GM18526 (cell line): ENCODE measurements around the gene CYP3A5.

Source experiments
- POLR2A ChIP-seq: IDR thresholded peaks from 3 replicates; pipeline ENCODE4 v1.6.1; 2011; ENCODE audit not compliant: insufficient read length; ENCODE audit errors: extremely low read depth

Gene CYP3A5

DNA sequence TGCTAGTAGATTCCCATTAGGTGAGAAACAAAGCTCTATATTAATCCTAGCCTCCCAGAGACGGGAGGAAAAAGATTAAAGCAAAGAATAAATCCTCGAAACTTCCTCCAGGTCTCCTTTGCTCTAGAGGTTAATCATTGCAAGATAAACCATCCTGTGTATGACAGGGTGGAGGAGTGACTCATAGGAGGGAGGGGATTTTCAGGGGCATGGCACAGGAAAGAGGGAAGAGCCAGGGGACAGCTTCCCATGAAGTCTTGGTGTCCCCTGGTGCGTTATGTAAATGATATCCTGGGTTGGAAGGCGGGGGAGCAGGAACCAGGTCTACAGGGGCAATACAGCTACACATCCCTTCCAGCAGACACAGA lies 780 bp downstream of the CYP3A5 start:
- TF ChIP-seq POLR2A: no peak

- TF ChIP-seq POLR2A: no peak
Measured at GRCh38 chr7:99677648-99678045, 2.1 kb downstream of the CYP3A5 start.

DNA sequence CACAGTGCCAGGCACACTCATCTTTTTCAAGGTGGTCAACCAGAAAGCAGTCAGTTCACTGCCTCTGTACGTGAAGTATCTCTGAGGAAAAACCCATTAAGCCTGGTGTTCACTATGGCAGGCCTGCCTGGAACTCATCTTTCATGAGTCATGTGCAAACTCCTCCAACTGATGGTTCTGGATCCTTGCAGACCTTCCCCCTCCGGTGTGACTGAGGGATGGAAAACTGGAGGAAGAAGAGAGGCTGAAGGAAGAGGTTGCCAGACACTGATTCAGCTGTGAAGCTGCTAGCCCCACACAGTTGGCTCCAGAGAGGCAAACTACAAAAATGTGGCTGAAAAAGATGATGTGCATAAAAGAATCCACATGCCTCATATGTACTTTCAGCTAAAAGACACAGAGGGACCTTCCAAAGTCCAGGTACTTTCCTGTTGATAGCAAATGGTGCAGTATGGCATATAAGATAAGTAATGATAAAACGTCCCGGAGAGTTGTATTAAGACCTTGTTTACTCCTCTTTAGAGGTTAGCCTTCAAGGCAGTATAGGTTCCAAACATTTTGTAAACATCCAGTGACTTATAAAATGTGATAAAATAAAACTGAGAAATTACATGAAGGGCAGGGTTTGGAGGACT lies 2.7 kb downstream of the CYP3A5 start:
- no peak for TF ChIP-seq POLR2A

- TF ChIP-seq POLR2A: no peak
Measured at GRCh38 chr7:99674995-99675742, 4.6 kb downstream of the CYP3A5 start.

GRCh38 chr7:99672573-99672972 lies 7.2 kb downstream of the CYP3A5 start:
- TF ChIP-seq POLR2A: no peak

DNA sequence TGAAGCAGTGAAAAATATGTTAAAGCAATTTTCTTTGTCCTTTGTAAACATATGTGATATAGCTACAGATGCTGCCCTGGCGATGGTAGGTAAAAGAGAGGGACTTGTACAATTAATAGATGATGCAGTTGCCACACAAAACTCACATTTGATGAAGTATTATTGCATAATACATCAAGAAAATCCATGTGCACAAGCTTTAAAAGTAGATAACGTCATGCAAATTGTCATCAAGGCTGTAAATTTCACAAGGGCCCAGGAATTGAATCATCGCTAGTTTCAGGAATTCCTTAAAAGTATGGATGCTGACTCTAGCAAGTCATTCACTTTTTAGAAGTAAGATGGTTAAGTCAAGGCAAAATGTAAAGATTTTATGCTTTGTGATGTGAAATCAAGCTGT lies 10.0 kb downstream of the CYP3A5 start:
- no peak for TF ChIP-seq POLR2A

DNA sequence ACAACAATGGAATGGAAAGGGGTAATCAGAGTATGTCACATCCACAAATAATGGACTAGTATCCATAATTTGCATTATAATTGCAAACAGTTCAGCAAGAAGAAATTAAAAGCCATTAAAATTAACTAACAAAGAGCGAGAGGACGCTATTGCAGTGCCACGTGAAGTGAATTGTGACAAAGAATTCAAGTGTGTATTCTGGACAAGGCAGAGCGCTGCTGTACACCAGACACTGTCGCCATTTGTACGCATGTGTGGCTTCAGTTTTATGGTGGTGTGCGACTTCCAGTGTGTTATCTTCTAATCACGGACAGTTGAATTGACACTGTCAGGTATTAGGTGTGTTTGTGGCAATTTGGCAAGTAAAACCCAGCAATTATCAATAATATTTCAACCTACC lies 11.3 kb downstream of the CYP3A5 start:
- no peak for TF ChIP-seq POLR2A

- TF ChIP-seq POLR2A: no peak
Measured at GRCh38 chr7:99667179-99667578, 12.6 kb downstream of the CYP3A5 start.

GRCh38 chr7:99666013-99666395 lies 13.8 kb downstream of the CYP3A5 start:
- no peak for TF ChIP-seq POLR2A

GRCh38 chr7:99665312-99666012 lies 14.3 kb downstream of the CYP3A5 start:
- TF ChIP-seq POLR2A: no peak

DNA sequence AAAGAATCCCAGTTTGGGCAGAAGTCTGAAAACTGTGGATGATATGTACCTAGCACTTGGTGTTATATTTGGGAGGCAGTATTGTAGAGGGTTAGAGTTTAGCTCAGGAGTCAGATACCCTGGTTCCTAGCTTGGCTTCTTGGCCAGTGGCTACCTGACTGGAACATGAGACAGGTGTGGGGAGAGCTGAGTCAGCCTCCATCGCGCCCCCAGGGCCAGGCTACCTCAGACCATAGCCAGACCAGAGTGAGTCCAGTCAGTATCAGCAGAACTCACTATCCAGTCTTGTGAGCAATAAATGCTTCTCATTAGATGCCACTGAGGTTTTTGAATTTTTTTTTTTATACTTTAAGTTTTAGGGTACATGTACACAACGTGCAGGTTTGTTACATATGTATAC lies 26.0 kb downstream of the CYP3A5 start:
- no peak for TF ChIP-seq POLR2A

- no peak for TF ChIP-seq POLR2A
Measured at GRCh38 chr7:99652671-99653070, 27.1 kb downstream of the CYP3A5 start.

- no peak for TF ChIP-seq POLR2A
Measured at GRCh38 chr7:99651290-99651689, 28.5 kb downstream of the CYP3A5 start.

DNA sequence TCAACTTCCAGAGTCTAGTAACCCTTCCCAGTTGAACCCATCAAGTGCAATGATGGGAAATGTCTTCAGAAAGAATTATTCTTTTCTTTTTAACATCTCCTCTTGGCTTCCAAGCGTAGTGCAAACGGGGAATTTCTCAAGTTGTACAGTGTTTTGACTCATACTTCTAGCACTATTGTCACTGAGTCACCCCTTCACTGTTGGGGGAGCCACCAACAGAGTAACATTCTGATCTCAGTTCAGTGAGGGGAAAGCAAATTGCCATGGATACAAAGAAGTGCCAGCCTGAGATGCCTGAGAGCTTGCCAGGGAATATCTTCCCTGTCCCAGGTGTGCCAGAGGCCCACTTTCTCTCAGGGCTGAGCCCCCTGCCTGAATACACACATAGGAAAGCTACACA lies 31.0 kb downstream of the CYP3A5 start:
- TF ChIP-seq POLR2A: no peak

GRCh38 chr7:99645590-99645989 lies 34.2 kb downstream of the CYP3A5 start:
- no peak for TF ChIP-seq POLR2A

DNA sequence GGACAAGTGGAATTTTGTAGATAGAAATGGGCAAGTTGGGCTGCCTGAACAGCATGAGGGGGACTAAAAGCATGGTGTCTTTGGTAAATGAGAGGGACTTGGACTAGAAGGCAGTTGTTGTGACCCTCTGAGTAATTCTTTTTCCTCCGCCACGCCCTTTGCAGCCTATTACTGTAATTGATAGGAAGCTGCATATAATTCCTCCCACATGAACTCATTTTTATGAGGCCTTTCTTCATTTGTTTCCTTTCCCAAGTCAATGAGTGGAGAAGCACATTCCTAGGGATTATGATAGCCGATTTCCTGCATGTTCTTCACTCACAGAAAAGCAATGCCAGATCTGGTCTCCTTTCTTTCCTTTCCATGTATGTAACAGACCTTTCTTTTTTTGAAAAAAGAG lies 35.4 kb downstream of the CYP3A5 start:
- no peak for TF ChIP-seq POLR2A

GRCh38 chr7:99643464-99643863 lies 36.3 kb downstream of the CYP3A5 start:
- TF ChIP-seq POLR2A: no peak

DNA sequence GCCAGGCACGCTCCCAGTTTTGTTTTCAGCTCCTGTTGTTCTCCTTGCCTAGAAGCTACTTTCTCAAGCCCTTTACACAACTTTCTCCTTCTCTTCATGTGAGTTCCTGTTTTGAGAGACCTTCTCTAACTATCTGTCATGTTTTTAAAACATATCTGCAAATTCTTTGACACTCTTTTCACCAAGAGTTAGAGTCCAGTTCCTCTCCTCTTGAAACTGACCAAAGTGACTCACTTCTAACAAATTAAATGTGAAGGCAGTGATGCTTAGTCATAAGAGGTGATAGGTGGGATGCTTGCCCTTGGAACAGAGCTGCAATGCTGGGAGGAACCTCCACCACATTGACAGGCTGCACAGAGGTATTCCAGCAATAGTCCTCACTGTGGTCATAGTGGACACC lies 37.8 kb downstream of the CYP3A5 start:
- TF ChIP-seq POLR2A: no peak
